Endothelial cell (in vitro differentiated cells): ENCODE results near the gene ETV1. TPM values are rescaled to one million over a fixed set of nuclear protein-coding genes. Genes with fewer than 3 reads are reported as not detected.

ENCODE experiments used
- DNase-seq: peaks from one replicate; pipeline ENCODE4 v3.0.0; 2021; ENCODE audit warnings: low spot score
- H3K27ac Mint-ChIP-seq: one replicate; pipeline ENCODE4 v1.8.0; 2021; ENCODE audit warnings: mixed read lengths, inconsistent platforms; ENCODE audit not compliant: unreplicated experiment
- H3K27me3 Mint-ChIP-seq: one replicate; pipeline ENCODE4 v1.8.0; 2021; ENCODE audit warnings: mild to moderate bottlenecking, moderate library complexity, mixed read lengths, inconsistent platforms; ENCODE audit not compliant: unreplicated experiment
- H3K36me3 Mint-ChIP-seq: one replicate; pipeline ENCODE4 v1.8.0; 2021; ENCODE audit warnings: mild to moderate bottlenecking, low read depth, mixed read lengths, inconsistent platforms; ENCODE audit not compliant: unreplicated experiment
- H3K4me1 Mint-ChIP-seq: one replicate; pipeline ENCODE4 v1.8.0; 2021; ENCODE audit warnings: mild to moderate bottlenecking, mixed read lengths, inconsistent platforms; ENCODE audit not compliant: unreplicated experiment
- H3K4me3 Mint-ChIP-seq: one replicate; pipeline ENCODE4 v1.8.0; 2021; ENCODE audit warnings: mild to moderate bottlenecking, mixed read lengths, inconsistent platforms; ENCODE audit not compliant: unreplicated experiment
- H3K9me3 Mint-ChIP-seq: one replicate; pipeline ENCODE4 v1.8.0; 2021; ENCODE audit warnings: mixed read lengths, inconsistent platforms; ENCODE audit not compliant: unreplicated experiment
- total RNA-seq: library from RNA; stranded (reverse); fragmentation: NEBNext Ultra II Directional; extraction: Animal tissue kit (Norgen Biotek cat#: 25700); gene quantifications from one replicate; pipeline ENCODE4 v1.2.1, GENCODE V29; 2021; ENCODE audit not compliant: unreplicated experiment
- TF ChIP-seq, protein P1 (sequence below): fragments of 200-600 bp; sonication (generic); IDR thresholded peaks from one replicate; pipeline ENCODE4 v1.5.0; 2021; ENCODE audit warnings: antibody characterized with exemption; ENCODE audit not compliant: unreplicated experiment

Gene ETV1
- total RNA-seq, 1 donor from 2014 or later: 18.2 TPM

GRCh38 chr7:14020339-14020900 is 31.0 kb upstream of the ETV1 start:
- Mint-ChIP-seq H3K36me3 (no peaks in the 10 kb centered on the region), H3K27me3 (no peaks in the 10 kb centered on the region), H3K27ac (no peak overlapping the region), H3K9me3 (no peaks in the 10 kb centered on the region), H3K4me1 (no peaks in the 10 kb centered on the region), H3K4me3 (no peak overlapping the region)
- no peak for DNase-seq
- TF ChIP-seq, protein P1, sequence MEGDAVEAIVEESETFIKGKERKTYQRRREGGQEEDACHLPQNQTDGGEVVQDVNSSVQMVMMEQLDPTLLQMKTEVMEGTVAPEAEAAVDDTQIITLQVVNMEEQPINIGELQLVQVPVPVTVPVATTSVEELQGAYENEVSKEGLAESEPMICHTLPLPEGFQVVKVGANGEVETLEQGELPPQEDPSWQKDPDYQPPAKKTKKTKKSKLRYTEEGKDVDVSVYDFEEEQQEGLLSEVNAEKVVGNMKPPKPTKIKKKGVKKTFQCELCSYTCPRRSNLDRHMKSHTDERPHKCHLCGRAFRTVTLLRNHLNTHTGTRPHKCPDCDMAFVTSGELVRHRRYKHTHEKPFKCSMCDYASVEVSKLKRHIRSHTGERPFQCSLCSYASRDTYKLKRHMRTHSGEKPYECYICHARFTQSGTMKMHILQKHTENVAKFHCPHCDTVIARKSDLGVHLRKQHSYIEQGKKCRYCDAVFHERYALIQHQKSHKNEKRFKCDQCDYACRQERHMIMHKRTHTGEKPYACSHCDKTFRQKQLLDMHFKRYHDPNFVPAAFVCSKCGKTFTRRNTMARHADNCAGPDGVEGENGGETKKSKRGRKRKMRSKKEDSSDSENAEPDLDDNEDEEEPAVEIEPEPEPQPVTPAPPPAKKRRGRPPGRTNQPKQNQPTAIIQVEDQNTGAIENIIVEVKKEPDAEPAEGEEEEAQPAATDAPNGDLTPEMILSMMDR: no peak

GRCh38 chr7:14018751-14019150 is 29.3 kb upstream of the ETV1 start:
- no peak overlapping the region for H3K27ac Mint-ChIP-seq
- no peak overlapping the region for H3K4me3 Mint-ChIP-seq
- no peaks in the 10 kb centered on the region for H3K9me3 Mint-ChIP-seq
- no peak for DNase-seq
- TF ChIP-seq, protein P1: no peak
- H3K4me1 Mint-ChIP-seq: no peaks in the 10 kb centered on the region
- no peaks in the 10 kb centered on the region for H3K27me3 Mint-ChIP-seq
- H3K36me3 Mint-ChIP-seq: no peaks in the 10 kb centered on the region

- no peak overlapping the region for H3K27ac Mint-ChIP-seq
- H3K36me3 Mint-ChIP-seq: no peaks in the 10 kb centered on the region
- no peak for DNase-seq
- H3K9me3 Mint-ChIP-seq: no peaks in the 10 kb centered on the region
- no peak overlapping the region for H3K4me3 Mint-ChIP-seq
- H3K4me1 Mint-ChIP-seq: no peaks in the 10 kb centered on the region
- TF ChIP-seq, protein P1: no peak
- no peaks in the 10 kb centered on the region for H3K27me3 Mint-ChIP-seq
Measured at GRCh38 chr7:14016950-14017349, 27.5 kb upstream of the ETV1 start.

- DNase-seq: no peak
- H3K27ac Mint-ChIP-seq: no peak overlapping the region
- no peaks in the 10 kb centered on the region for H3K27me3 Mint-ChIP-seq
- no peaks in the 10 kb centered on the region for H3K36me3 Mint-ChIP-seq
- H3K4me3 Mint-ChIP-seq: no peak overlapping the region
- TF ChIP-seq, protein P1: no peak
- H3K9me3 Mint-ChIP-seq: no peaks in the 10 kb centered on the region
- H3K4me1 Mint-ChIP-seq: no peaks in the 10 kb centered on the region
Measured at GRCh38 chr7:14013898-14014297, 24.4 kb upstream of the ETV1 start.

- H3K4me1 Mint-ChIP-seq: no peaks in the 10 kb centered on the region
- H3K9me3 Mint-ChIP-seq: no peaks in the 10 kb centered on the region
- TF ChIP-seq, protein P1: no peak
- H3K36me3 Mint-ChIP-seq: no peaks in the 10 kb centered on the region
- no peak overlapping the region for H3K4me3 Mint-ChIP-seq
- H3K27ac Mint-ChIP-seq: no peak overlapping the region
- DNase-seq: no peak
- H3K27me3 Mint-ChIP-seq: no peaks in the 10 kb centered on the region
Measured at GRCh38 chr7:14009453-14010418, 20.3 kb upstream of the ETV1 start.
